Measurements from ENCODE around the gene LRRC8D. TPM values are rescaled to one million over a fixed set of nuclear protein-coding genes. Genes with fewer than 3 reads are reported as not detected.
A peak's percentile ranks its signal among the peaks of the same experiment; 100 is the strongest.

The LRRC8D gene
- total RNA-seq, 4 donors from 2014 or later = 14.4 to 17.7 (median 15.7) TPM

- intact Hi-C loops (cut with DNase I; ENCODE audit: low total_unique reads) = no loop called here
- WGBS, 2 donors = 88 to 98% methylated on average over 2 of the region's 2 CpGs
- TF ChIP-seq POLR2A (IDR thresholded peaks at IDR 0.05) (no peak), CTCF (IDR thresholded peaks at IDR 0.05) (no peak)
- no peak overlapping the region for H3K4me3 ChIP-seq (ENCODE audit: low read depth, poor library complexity, severe bottlenecking)
- no peak for DNase-seq (ENCODE audit: low spot score in 2 of 2)
Measured at GRCh38 chr1:89950703-89951102, 129.9 kb downstream of the LRRC8D start.

- WGBS, 2 donors = 83 to 88% methylated on average over 5 of the region's 5 CpGs
- intact Hi-C loops (cut with DNase I; ENCODE audit: low total_unique reads) = no loop called here
- TF ChIP-seq CTCF (IDR thresholded peaks at IDR 0.05) (no peak), POLR2A (IDR thresholded peaks at IDR 0.05) (no peak)
- DNase-seq (ENCODE audit: low spot score in 2 of 2) = no peak
- no peak overlapping the region for H3K4me3 ChIP-seq (ENCODE audit: low read depth, poor library complexity, severe bottlenecking)
Measured at GRCh38 chr1:89951766-89952604, 131.2 kb downstream of the LRRC8D start.

DNA sequence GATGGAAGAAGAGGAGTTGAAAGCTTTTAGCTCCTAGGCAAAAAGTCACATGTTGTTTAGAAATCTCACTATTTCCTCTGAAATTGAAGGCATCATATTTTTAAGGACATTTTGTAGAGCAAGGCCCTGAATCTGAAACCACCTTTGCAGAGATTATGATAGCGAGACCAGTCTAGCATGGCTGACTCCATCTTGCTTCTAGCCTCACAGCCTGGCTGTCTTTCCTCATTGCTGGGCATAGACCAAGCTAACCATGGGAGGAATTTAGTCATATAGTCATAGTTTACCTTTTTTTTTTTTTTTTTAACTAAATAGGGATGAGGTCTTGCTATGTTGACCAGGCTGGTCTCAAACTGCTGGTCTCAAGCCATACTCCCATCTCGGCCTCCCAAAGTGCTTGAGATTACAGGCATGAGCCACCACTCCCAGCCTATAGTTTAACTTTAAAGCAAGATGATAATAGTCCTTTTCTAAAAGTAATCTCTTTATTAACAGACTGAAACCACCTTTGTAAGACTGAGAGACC lies 131.8 kb downstream of the LRRC8D start:
- 94 to 95% methylated on average over 2 of the region's 2 CpGs for WGBS, 2 donors
- no peak overlapping the region for H3K4me3 ChIP-seq (ENCODE audit: low read depth, poor library complexity, severe bottlenecking)
- intact Hi-C loops (cut with DNase I; ENCODE audit: low total_unique reads) = no loop called here
- TF ChIP-seq POLR2A (IDR thresholded peaks at IDR 0.05) = no peak
- no peak for TF ChIP-seq CTCF (IDR thresholded peaks at IDR 0.05)
- no peak for DNase-seq (ENCODE audit: low spot score in 2 of 2)

GRCh38 chr1:89953131-89953626 lies 132.3 kb downstream of the LRRC8D start:
- intact Hi-C loops (cut with DNase I; ENCODE audit: low total_unique reads) = no loop called here
- 16 to 19% methylated on average over 1 of the region's 1 CpG for WGBS, 2 donors
- no peak for TF ChIP-seq POLR2A (IDR thresholded peaks at IDR 0.05)
- TF ChIP-seq CTCF (IDR thresholded peaks at IDR 0.05) = no peak
- peak in 1 of 2 donors; percentile 27 for DNase-seq (ENCODE audit: low spot score in 2 of 2)
- no peak overlapping the region for H3K4me3 ChIP-seq (ENCODE audit: low read depth, poor library complexity, severe bottlenecking)

- H3K4me3 ChIP-seq (ENCODE audit: low read depth, poor library complexity, severe bottlenecking) = no peak overlapping the region
- intact Hi-C loops (cut with DNase I; ENCODE audit: low total_unique reads) = no loop called here
- no peak for DNase-seq (ENCODE audit: low spot score in 2 of 2)
- 100% methylated on average over 1 of the region's 1 CpG for WGBS, 2 donors
- TF ChIP-seq CTCF (IDR thresholded peaks at IDR 0.05) (no peak), POLR2A (IDR thresholded peaks at IDR 0.05) (no peak)
Measured at GRCh38 chr1:89953929-89954328, 133.1 kb downstream of the LRRC8D start.

Measured in lower leg skin (tissue), 4 donors.